ENCODE data around the gene C16orf46.

GRCh38 chr16:81121474-81121990, 44.5 kb upstream of the C16orf46 start:
- TF ChIP-seq CTCF (IDR thresholded peaks at IDR 0.05) = no peak
- no peak for TF ChIP-seq POLR2A (IDR thresholded peaks at IDR 0.05)
- no peak for TF ChIP-seq EP300 (IDR thresholded peaks at IDR 0.05)

Measured in tibial nerve (tissue), 4 donors.